ENCODE measurements around the gene EMX2.
A peak's percentile ranks its signal among the peaks of the same experiment; 100 is the strongest.

The EMX2 gene

GRCh38 chr10:117541405-117541908, 1.1 kb upstream of the EMX2 start:
- no peak for DNase-seq
- Histone ChIP-seq H3K9me3 (ENCODE audit: severe bottlenecking) (no peaks in the 10 kb centered on the region), H3K36me3 (no peaks in the 10 kb centered on the region), H3K27ac (no peak overlapping the region), H3K4me3 (ENCODE audit: low read depth, low read length) (no peak overlapping the region), H3K27me3 (ENCODE audit: insufficient read depth, low read depth, severe bottlenecking) (peaks cover 96% of the 10 kb centered on the region)
- TF ChIP-seq CTCF (IDR thresholded peaks at IDR 0.05; ENCODE audit: low read depth, low read length): no peak

GRCh38 chr10:117541909-117542705, 439 bp upstream of the EMX2 start:
- no peak for TF ChIP-seq CTCF (IDR thresholded peaks at IDR 0.05; ENCODE audit: low read depth, low read length)
- Histone ChIP-seq H3K9me3 (ENCODE audit: severe bottlenecking) (no peaks in the 10 kb centered on the region), H3K27ac (no peak overlapping the region), H3K4me3 (ENCODE audit: low read depth, low read length) (no peak overlapping the region), H3K36me3 (no peaks in the 10 kb centered on the region), H3K27me3 (ENCODE audit: insufficient read depth, low read depth, severe bottlenecking) (peaks cover 96% of the 10 kb centered on the region)
- DNase-seq: no peak

- TF ChIP-seq CTCF (IDR thresholded peaks at IDR 0.05; ENCODE audit: low read depth, low read length): peak; percentile 10; the same call in 1 of the 2 replicates
- Histone ChIP-seq H3K27ac (no peak overlapping the region), H3K9me3 (ENCODE audit: severe bottlenecking) (no peaks in the 10 kb centered on the region), H3K36me3 (no peaks in the 10 kb centered on the region), H3K27me3 (ENCODE audit: insufficient read depth, low read depth, severe bottlenecking) (peaks cover 96% of the 10 kb centered on the region), H3K4me3 (ENCODE audit: low read depth, low read length) (peak overlapping the region; percentile 36)
- peak; percentile 44 for DNase-seq
These were observed 868 bp downstream of the EMX2 start for GRCh38 chr10:117543225-117544003.

- H3K9me3 ChIP-seq (ENCODE audit: severe bottlenecking): no peaks in the 10 kb centered on the region
- no peak for DNase-seq
- TF ChIP-seq CTCF (IDR thresholded peaks at IDR 0.05; ENCODE audit: low read depth, low read length): no peak
- H3K27me3 ChIP-seq (ENCODE audit: insufficient read depth, low read depth, severe bottlenecking): peaks cover 93% of the 10 kb centered on the region
- H3K4me3 ChIP-seq (ENCODE audit: low read depth, low read length): peak overlapping the region; percentile 36
- no peaks in the 10 kb centered on the region for H3K36me3 ChIP-seq
- no peak overlapping the region for H3K27ac ChIP-seq
These were observed 1.6 kb downstream of the EMX2 start for GRCh38 chr10:117544004-117544701.

GRCh38 chr10:117544711-117545140, 2.2 kb downstream of the EMX2 start:
- no peak for DNase-seq
- Histone ChIP-seq H3K27me3 (ENCODE audit: insufficient read depth, low read depth, severe bottlenecking) (peaks cover 93% of the 10 kb centered on the region), H3K4me3 (ENCODE audit: low read depth, low read length) (peak overlapping the region; percentile 8), H3K9me3 (ENCODE audit: severe bottlenecking) (no peaks in the 10 kb centered on the region), H3K27ac (no peak overlapping the region), H3K36me3 (no peaks in the 10 kb centered on the region)
- TF ChIP-seq CTCF (IDR thresholded peaks at IDR 0.05; ENCODE audit: low read depth, low read length): no peak

Measured in WERI-Rb-1 (cell line).